GM20000 (cell line): ENCODE results near the gene ERBIN.

Experiments used
- DNase-seq: peaks from one replicate; pipeline ENCODE4 v3.0.0; 2012; ENCODE audit warnings: low spot score
- CTCF ChIP-seq: IDR thresholded peaks from 2 replicates; pipeline ENCODE4 v1.5.1; 2012; ENCODE audit warnings: mild to moderate bottlenecking, control low read depth; ENCODE audit errors: extremely low read depth, missing control alignments

Gene ERBIN

DNA sequence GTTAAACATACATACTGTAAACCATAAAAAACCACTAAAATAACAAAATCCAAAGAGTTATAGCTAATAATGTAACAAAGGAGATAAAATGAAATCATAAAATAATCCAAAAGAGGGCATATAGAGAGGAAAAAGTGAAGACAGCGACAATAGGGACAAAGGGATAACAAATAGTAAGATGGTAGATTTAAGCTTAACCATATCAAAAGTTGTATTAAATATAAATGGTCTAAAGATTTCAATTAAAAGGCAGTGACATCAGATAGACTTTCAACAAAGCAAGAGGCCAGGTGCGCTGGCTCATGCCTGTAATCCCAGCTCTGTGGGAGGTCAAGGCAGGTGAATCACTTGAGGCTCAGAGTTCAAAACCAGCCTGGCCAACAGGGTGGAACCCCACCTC lies 163.0 kb downstream of the ERBIN start:
- DNase-seq: no peak
- no peak for TF ChIP-seq CTCF

DNA sequence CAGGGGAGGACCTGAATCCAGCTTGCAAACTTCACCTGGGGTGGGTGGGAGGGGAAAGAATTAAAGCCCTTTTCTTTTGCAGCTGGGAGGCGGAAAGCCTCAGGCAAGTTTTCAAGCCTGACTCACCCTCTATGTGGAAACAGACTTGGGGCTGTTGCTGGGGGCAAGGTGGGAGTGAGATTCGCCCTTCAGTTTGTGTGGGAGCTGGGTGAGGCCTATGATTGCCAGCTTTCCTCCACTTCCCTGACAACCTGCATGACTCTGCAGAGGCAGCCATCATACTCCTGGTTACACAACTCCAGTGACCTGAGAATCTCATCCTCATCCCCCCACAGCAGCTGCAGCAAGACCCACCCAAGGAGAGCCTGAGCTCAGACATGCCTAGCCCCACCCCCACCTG lies 174.5 kb downstream of the ERBIN start:
- DNase-seq: no peak
- TF ChIP-seq CTCF: no peak

- no peak for DNase-seq
Measured at GRCh38 chr5:66113160-66113559, 186.8 kb downstream of the ERBIN start.

DNA sequence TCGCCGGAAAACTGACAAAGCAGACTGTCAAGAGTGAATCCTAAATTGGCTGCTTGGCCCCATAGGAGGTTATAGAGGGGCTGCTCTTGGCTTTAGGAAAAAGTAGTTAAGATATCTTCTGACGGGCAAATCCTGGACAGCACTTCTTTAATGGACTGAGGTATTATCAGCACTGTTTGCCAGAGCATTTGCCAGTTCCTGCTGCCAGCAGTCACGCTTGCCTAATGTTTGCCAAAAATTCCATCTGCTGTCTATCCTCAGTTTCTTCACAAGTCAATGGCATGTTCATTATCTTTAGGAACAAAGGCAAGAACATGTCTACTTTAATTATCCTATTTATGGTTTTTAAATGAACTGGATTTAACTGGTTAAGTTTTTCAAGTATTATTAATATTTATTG lies 191.9 kb downstream of the ERBIN start:
- TF ChIP-seq CTCF: no peak
- no peak for DNase-seq

More at GRCh38 chr5:66113160-66113559, 186.8 kb downstream of the ERBIN start:
- no peak for TF ChIP-seq CTCF

DNA sequence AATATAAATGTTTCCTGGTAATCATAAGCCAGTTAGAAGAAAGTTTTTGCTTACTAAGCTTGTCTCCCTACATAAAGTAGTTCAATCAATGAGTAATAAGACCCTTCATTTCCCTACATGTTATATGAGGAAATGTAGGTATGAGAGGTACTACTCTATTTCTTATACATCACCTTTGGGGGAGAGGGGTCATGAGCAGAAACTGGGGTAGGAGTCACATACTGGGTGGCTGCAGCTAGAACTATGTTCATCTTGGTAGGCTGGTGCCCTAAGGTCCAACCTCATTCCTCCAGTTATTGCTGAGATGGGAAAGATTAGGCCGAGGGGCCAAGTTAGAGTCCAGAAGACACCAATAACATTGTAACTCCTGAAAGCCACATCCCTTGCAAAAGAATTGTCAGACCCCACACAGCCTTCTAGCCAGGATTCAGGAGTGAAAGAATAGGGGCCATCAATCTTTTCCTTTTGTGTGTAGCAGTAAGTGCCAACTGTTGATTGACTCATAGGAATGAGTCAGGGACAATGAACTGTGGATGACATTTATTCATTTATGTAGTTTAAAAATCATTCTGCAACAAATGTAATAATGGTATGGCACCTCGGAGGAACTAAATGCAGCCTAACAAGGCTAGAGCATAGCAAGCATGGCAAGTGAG lies 196.1 kb downstream of the ERBIN start:
- no peak for DNase-seq
- no peak for TF ChIP-seq CTCF

- no peak for TF ChIP-seq CTCF
Measured at GRCh38 chr5:66129144-66129543, 202.8 kb downstream of the ERBIN start.

GRCh38 chr5:66130493-66130892 lies 204.1 kb downstream of the ERBIN start:
- TF ChIP-seq CTCF: no peak
- DNase-seq: no peak

More at GRCh38 chr5:66129144-66129543, 202.8 kb downstream of the ERBIN start:
- DNase-seq: no peak
